ENCODE data around the gene CMPK2.

Gene CMPK2

GRCh38 chr2:6808426-6808825 lies 57.3 kb downstream of the CMPK2 start:
- DNase-seq, result no peak

- DNase-seq, result no peak
Observed at GRCh38 chr2:6806604-6807003, 59.1 kb downstream of the CMPK2 start.

GRCh38 chr2:6800553-6800952 lies 65.2 kb downstream of the CMPK2 start:
- DNase-seq, result no peak
